ENCODE results near the gene FGF14.

The FGF14 gene

GRCh38 chr13:102255409-102255808 lies 146.4 kb downstream of the FGF14 start:
- DNase-seq (ENCODE audit: low read depth in 2 of 3, low spot score in 1 of 3): no peak

DNA sequence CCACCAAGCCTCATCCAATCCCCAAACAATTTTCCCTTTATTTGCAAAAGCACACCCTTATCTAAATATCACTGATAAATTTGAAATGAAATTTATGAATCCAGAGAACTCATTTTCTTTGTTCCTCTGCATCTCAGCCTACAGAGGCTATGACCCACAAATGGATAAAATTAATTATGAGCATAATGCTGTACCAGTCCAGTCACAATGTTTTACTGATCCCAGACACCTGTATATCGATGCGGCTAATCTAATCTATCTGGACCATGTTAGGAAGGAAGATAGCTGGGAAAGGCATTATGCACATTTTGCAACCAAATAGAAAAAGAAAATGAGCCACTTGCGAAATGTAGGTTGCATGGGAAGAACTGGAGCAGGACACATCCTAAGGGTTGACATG lies 150.0 kb downstream of the FGF14 start:
- no peak for DNase-seq (ENCODE audit: low read depth in 2 of 3, low spot score in 1 of 3)

DNA sequence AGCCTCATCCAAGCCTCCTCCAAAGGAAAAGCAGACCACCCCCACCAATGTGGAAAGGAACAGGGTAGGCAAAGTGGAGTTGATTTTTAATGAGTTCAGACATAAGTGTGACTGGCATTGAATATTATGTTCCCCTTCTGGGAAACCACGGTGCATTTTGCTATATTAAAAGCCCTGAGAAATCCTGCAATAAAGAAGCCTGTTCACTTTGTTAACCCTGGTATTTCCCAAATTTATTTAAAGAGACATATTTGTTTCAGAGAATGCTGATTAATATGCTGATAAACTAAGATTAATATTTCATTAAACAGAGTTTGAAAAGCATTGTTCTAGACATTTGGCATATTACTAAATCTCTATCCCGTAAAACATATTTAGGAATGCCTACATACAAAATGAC lies 151.4 kb downstream of the FGF14 start:
- no peak for DNase-seq (ENCODE audit: low read depth in 2 of 3, low spot score in 1 of 3)

DNA sequence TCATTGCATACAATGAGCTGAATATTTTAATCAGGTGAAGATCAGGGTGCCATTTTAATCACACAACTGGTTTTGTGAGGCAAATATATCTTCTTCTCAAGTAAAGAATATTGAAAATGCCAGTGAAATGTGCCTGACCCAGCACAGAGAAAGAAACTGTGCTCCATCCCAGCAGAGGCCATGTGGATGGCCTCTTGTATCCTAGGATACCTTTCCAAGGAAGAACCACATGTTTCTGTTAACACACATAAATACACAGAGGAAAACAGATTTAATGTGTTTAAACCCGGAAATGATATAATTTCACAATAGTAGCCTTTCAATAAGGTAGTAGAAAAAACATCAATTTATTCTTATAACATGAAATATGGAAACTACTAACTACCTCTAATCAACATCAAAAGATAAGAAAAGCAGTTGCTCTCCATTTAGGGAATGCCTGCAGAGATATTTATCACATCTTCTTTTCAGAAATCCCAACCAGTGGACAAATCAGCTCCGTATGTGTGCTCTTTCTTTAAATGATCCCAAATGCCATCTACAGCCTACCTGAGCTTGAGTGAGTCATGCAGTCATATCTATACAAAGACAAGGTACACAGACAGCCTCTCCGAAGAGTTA lies 157.1 kb downstream of the FGF14 start:
- DNase-seq (ENCODE audit: low read depth in 2 of 3, low spot score in 1 of 3): no peak

- no peak for DNase-seq (ENCODE audit: low read depth in 2 of 3, low spot score in 1 of 3)
Observed at GRCh38 chr13:102240110-102240509, 161.7 kb downstream of the FGF14 start.

GRCh38 chr13:102237230-102237629 lies 164.6 kb downstream of the FGF14 start:
- DNase-seq (ENCODE audit: low read depth in 2 of 3, low spot score in 1 of 3): no peak

GRCh38 chr13:102236830-102237229 lies 165.0 kb downstream of the FGF14 start:
- no peak for DNase-seq (ENCODE audit: low read depth in 2 of 3, low spot score in 1 of 3)

- no peak for DNase-seq (ENCODE audit: low read depth in 2 of 3, low spot score in 1 of 3)
Observed at GRCh38 chr13:102236341-102236740, 165.5 kb downstream of the FGF14 start.

DNA sequence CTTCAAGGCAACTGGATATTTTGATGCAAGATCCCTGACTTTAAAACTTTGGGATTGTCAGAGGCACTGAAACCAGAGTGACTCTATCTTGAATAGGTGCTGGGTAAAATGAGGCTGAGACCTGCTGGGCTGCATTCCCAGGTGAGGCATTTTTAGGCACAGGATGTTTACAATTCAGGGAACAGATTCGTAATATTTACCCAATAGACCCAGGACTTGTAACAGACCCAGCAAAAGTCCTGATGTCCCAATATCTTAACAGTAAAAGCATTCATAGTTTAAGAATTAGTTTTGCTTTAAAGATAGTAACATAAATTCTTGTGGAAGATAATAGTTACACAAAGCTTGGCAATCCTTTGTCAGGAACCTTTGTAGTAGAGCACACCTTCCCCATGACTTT lies 166.2 kb downstream of the FGF14 start:
- no peak for DNase-seq (ENCODE audit: low read depth in 2 of 3, low spot score in 1 of 3)

DNA sequence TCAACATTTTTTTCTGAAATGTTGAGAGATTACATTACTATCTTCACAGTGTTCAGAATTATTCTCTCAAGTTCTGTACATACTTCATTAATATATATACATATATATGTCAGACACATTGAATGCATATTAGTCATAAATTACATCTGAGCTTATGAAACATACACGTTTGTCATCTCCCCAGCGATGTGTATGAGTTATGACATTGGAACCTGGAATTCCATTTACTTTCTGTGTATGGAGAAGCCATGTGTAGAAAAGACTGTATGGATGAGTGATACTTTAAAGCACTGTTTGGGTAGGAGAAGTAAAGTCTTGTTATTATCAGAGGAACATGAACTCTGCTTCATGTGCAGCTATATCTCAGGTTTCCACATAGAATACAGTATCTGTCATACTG lies 167.2 kb downstream of the FGF14 start:
- no peak for DNase-seq (ENCODE audit: low read depth in 2 of 3, low spot score in 1 of 3)

GRCh38 chr13:102233566-102234208 lies 168.2 kb downstream of the FGF14 start:
- DNase-seq (ENCODE audit: low read depth in 2 of 3, low spot score in 1 of 3): no peak

DNA sequence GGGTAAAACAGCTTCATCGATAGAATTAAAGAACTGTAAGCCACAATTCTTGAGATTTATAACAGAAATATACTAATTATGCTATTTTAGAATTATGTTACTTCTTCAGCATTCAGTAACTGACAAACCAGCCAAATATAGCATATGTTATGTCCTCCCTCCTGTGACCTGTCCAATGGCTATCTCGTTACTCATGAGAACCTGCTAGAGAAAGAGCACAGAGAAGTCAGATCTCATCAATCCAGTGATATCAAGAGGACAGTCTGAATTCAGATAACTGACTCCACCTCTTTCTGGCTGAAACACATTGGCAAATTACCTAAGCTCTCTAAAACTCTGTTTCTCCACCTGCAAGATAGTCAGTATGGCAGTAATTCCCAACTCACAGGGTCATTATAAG lies 170.4 kb downstream of the FGF14 start:
- no peak for DNase-seq (ENCODE audit: low read depth in 2 of 3, low spot score in 1 of 3)

GRCh38 chr13:102227741-102228140 lies 174.1 kb downstream of the FGF14 start:
- no peak for DNase-seq (ENCODE audit: low read depth in 2 of 3, low spot score in 1 of 3)

GRCh38 chr13:102226591-102226990 lies 175.3 kb downstream of the FGF14 start:
- no peak for DNase-seq (ENCODE audit: low read depth in 2 of 3, low spot score in 1 of 3)

GRCh38 chr13:102225892-102226291 lies 176.0 kb downstream of the FGF14 start:
- DNase-seq (ENCODE audit: low read depth in 2 of 3, low spot score in 1 of 3): no peak

DNA sequence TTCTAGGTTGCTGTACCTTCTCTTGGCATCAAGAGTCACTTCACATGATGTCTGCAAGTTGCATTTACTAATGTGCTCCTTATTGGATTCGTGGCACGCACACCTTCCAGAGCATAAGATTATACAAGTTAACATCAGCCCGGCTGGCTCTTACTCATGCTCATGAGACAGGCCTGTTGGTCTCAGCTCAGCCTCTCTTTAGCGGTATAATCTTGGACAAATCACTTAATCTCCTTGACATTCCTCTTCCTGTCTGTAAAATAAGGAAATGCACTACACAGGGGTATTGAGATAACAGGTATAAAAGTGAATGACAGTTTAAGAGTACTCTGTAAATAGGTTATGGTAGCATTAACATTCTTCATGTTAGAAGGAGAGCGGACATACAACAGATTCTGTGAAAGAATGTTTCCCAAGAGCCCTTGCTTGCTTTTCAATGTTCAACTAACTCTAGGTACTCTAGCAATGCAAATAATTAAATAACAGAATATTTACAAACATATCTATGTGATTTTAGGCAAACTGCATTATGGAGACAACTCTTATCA lies 181.1 kb downstream of the FGF14 start:
- no peak for DNase-seq (ENCODE audit: low read depth in 2 of 3, low spot score in 1 of 3)

- no peak for DNase-seq (ENCODE audit: low read depth in 2 of 3, low spot score in 1 of 3)
Observed at GRCh38 chr13:102214956-102215355, 186.9 kb downstream of the FGF14 start.

DNA sequence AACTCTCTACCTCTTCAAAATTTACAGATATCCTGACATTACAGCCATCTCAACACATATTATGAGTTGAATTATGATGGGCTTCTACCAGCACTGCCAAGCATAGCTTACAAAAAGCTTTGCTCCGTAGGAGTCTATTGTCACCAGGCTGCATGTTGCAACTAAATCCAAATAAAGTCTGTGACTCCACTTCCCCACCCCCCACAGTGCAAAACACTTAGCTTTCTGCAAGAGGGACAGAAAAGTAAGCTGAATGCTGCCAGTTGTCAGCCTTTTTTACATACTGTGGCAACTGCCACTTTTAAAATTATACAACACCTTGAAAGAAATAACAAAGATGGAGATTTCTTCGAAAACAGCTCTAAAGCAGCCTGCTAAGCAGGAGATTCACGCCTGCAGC lies 189.1 kb downstream of the FGF14 start:
- no peak for DNase-seq (ENCODE audit: low read depth in 2 of 3, low spot score in 1 of 3)

GRCh38 chr13:102208347-102208746 lies 193.5 kb downstream of the FGF14 start:
- no peak for DNase-seq (ENCODE audit: low read depth in 2 of 3, low spot score in 1 of 3)

GRCh38 chr13:102207680-102208342 lies 194.0 kb downstream of the FGF14 start:
- DNase-seq (ENCODE audit: low read depth in 2 of 3, low spot score in 1 of 3): no peak

DNA sequence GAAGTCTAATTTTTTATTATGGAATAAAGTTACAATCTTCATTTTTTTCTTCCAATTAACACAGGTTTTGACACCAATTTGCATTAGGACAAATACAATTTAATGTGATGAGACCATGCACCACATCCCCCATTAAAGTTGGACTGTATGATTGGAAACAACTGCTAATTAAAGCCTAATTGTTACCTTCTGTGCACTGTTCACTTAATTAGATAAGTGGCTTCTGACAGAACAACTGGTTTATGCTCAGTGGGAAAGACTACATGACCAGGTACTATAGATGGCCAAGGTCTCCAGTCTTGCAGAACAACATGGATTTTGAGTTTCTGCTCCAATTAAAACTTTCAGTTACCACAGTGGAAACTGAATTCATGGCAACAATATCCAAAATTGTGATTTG lies 198.1 kb downstream of the FGF14 start:
- no peak for DNase-seq (ENCODE audit: low read depth in 2 of 3, low spot score in 1 of 3)
